Activated naive CD4-positive, alpha-beta T cell (primary cell): ENCODE results near the gene CA5A.
A peak's percentile ranks its signal among the peaks of the same experiment; 100 is the strongest.
"Not testable (repeated sequence)": the region's sequence is repeated elsewhere in the genome, so short reads cannot be mapped to it uniquely, and the experiment has no call there.

Experiments
- DNase-seq, 4 experiments: peaks; one replicate each; lab custom pipeline; 2025; lab: John Stamatoyannopoulos, UW

Gene CA5A

DNA sequence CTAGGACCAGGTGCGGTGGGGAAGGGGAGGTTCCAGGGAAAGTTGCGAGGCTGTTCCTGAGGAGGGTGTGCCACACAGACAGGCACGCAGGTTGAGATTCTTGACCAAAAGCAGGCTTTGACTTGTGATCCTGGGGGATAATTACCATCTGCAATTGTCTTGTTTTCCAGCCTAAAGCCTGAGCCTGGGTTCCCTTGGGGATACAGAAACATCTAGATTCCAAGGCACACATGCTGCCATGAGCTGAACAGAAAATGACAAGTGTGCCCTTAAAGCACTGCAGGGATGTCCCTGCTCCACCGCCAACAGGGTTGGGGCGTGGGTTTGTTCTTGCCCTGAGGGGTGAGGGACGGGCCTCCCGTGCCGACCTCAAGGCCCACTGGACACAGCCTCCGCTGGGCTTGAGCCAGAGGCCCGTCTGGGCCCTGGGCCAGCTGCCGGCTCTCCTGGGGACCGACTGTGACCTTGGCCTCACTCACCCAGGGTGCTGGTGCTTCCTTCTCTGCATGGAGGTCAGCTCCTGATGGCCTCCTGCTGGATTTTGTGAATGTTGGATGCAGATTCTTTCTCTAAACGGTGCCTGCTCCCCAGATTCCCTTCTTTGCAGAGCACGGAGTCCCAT is 14.0 kb downstream of the CA5A start:
- DNase-seq, result no peak

DNA sequence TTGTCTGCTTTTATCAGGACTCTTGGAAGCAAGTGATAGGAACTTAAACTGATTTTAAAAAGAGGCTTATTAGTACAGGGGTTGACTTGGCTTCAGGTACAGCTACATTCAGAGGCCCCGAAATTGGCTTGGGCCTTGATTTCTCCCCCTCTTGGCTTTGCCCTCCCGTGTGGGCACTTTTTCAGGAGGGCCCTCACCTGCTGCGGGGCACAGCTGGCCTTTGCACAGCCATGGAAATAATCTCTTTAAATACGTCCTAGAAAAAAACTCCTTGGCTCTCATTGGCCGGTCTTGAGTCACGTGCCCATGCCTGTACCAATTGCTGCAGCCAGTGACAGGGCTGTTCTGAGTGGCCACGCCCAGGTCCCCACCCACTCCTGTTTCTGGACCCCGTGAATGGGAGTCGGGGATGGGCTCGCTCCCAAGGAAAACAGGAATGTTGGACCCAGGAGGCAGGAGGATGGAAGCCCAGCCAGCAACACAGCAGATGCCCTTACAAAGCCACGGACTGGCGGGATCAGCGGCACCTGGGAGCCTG is 15.0 kb downstream of the CA5A start:
- no peak for DNase-seq

DNA sequence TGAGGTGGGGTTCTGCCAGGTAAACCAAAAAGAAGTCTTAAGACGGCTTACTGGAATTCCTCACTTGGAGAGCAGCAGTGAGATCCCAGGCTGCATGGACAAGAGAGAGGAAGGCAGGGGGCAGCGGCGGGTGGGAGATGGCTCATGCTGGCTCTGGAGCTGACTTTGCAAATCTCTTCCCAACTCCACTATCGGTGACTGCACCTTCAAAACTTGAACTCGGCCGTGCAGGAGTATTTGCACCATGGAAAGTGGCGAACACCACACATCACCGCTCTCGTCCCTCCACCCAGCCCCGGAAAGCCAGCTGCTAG is 16.7 kb downstream of the CA5A start:
- DNase-seq, result no peak

DNA sequence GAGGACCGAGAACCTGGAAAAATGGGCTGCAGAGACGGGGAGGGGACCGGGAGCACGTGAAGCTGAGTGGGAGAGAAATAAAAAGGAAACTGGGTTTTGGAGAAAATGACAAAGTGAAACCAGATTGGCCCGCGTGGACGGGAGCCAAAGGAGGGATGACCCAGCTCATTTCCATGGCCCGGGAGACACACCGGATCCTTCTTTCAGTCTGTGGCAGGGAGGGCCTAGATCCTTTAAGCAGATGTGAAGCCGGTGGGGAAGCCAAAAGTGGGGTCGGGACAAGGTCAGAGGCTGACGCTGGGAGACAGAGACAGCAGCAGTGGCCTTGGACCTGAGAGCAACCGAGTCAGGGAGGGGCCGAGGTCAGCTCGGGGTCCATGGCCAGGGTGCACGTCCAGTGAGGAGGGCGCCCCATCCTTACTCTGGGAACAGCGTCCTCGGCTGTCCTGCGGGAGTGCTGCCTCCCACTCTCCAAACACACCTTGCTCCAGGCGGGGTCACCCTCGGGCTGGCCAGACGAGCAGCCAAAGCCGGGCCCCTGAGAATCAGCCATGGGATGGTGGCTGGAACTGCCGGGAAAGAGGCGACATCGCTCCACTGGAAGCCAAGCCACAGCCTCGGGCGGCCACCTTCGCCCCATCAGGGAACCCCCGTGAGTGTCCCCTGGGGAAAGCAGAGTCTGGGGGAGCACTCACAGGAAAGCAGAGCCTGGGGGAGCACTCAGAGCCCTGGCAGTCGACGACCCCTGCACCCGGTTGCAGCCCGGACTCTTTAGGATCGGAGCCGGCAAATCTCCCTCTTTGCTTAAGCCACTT is 17.3 kb downstream of the CA5A start:
- DNase-seq, result no peak

DNA sequence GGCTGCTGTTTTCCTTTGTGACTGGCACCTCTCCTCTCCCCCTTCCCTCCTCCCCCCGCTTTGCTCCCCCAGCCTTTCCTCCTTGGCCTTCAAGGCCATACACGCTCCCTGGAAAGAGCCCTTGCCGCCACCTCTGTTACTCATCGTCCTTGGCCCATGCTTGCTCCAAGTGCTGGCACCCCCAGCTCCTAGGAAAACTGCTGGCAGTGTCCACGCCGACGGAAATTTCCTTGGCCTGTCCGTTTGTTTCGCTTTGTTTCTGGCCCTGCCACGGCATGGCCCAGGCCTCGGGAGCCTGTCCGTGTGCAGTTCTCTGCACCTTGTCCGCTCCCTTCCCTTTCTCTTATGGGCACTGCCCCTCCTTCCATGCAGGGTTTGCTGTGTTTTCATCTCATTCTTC is 18.0 kb downstream of the CA5A start:
- no peak for DNase-seq

DNA sequence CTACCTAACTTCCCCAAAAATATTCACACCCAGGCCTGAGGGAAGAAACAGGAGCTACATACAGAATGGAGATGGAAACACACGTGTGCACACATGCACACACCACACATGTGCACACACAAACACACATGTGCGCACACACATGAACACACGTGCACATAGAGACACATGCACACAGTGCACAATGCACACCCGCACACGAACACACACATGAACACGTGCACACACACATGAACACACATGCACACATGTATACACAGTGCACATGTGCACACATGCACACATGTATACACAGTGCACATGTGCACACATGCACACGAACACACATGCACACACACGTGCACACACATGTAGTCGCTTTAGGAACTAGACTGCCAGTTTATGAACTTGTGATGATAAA is 18.8 kb downstream of the CA5A start:
- DNase-seq, result no peak

DNA sequence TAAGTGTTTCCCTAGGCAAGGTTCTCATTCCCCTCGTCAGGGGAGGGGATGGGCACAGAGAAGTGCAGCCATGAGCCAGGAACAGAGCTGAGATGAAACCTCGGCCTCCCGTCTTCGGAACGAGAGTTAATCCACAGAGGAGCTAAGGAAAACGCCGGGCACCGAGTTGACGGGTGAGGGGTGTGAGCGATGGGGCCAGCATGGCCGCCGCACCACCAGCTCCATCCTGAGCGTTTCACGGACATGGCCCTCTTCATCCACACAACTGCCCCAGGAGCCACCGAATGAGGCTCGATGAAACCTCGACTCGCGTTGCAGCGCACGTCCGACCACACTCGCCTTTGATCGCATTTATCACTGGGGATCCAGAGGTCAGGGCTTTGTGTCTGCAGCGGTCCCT is 21.5 kb downstream of the CA5A start:
- no peak for DNase-seq

DNA sequence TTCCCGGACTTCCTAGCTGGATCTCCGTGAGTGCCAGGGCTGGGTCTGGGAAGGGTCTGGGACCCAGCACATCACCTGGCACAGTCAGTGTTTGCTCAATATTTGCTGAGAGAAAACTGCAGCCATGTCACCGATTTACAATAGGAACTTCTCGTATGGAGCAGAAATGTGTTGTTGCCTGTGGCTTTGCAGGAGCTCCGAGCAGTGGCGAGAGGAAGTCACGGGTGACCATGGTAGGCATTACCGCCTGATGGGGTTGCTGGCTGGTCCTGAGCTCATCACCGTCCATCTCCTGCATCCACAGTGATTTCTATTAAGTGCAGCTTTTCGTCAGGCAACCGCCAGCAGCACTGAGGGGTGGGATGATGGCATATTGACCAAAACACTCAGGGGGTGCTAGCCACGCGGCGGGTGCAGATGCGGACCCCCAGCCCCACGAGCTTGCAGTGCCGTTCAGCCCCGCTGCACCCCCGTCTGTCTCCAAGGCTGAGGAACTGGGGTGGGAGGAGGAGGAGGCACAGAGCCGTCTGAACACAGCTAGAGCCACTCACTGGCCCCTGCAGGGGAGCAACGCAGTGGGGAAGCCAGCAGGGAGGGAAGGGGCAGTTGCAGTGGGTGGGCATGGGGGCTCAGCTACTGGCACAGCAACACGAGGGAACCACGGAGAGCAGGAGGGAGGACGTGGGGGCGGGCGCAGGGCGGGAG is 22.2 kb downstream of the CA5A start:
- DNase-seq, result not testable (repeated sequence)

DNA sequence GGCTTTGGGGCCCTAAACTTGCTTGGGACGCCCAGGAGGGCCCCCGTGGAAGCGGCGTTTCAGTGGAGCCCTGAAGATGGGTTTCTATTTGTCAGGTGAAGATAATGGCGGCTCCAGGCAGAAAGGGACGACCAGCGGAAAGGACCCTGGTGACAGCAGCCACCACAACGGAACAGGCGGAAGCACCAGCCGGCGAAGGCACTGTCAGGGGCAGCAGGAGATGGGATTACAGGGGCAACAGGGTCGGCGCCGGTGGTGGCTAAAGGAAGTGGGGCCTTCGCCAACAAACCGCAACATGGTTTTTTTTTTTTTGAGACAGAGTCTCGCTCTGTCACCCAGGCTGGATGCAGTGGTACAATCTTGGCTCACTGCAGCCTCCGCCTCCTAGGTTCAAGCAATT is 23.6 kb downstream of the CA5A start:
- not testable (repeated sequence) for DNase-seq

DNA sequence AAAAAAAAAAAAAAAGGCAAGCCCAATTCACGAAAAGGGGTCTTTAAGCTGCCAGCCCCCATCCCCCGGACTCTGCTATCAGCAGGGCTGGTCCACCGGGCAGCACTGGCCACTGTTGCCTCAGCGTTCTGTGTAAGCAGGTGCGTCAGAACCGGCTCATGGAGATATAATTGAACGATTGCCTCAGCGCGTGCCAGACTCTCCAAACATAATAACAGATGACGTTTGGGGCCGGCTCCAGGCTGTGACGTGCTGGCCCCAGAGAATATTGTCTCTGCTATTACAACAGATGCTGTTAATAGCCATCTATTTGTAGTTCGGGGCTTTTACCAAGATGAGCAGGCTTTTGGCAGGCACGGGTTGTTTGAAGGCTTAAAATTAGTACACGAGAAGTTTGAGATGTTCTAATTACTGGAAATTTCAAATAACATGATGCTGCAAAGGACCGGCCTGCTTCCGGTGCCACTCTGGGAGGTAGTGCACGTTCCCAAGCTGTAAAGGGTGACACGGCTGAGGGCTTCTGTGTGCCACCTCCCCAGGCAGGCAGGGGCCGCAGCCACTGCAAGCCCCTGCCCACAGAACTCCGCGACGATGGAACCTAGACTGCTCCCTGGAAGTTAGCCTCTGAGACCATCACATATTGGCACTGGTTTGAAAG is 25.1 kb downstream of the CA5A start:
- not testable (repeated sequence) for DNase-seq

DNA sequence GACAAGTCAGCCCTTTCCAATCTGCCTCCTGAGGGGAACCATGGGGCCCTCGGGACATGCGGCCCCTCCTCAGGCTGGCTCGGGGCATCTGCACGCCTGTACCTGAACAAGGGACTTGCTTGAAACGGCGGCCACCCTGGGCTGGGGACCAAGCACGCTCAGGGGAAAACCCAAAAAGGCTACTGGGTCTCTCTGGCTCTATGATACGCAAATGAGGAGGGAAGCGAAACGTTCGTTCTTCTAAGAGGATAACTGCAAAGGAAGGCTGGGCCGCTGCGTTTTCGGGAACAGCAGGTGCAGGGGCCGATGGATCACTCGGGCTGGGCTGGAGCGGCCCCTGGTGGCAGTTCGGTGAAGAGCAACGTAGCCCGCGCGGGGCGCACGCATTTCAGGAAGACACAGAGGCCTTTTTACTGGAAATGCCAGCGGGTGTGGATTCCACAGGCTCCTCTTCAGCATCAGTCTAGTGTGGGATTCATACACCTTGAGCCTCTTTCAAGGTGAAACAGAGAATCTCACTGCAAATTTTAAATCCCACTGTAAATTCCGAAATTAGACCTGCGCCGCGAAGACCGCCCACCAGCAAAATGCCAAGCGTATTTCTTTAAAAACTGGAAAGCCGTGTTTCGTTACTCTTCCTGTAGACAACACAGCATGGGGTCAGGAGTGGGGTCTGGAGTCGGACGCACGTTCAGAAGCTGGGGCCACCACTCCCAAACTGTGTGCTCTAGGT is 27.0 kb downstream of the CA5A start:
- peak; percentile 69 to 84 (median 76) for DNase-seq

DNA sequence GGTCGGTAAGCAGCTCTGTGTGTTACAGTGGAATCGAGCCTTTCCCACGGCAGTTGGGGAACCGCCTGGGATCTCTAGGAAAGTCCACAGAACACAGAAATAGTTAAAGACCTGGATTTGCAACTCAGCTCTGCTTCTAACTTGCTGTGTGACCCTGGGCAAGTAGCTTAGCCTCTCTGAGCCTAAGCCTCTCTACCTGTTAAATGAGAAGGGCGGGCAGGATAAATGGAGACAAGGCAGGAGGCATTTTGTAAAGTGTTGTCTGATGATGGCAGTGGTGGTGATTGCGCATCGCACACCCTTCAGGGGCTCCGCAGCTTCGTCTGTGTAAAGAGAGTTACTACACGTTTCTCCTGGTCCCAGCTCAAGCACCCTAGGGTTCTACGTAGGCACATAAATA is 28.2 kb downstream of the CA5A start:
- DNase-seq, result not testable (repeated sequence)

DNA sequence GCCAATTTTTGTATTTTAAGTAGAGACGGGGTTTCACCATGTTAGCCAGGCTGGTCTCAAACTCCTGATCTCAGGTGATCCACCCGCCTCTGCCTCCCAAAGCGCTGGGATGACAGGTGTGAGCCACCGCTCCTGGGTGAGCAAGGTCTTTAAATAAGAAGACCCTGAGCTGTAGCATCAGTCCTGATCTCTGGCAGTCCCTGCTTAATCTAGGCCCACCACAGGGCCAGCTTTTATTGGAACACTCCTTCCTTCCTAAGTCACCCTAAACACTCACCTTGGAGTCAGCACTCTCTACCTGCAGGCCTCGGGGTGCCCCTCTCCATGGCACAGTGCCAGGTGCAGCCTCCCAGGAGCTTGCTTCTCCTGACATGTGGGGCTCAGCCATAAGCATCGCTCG is 30.8 kb downstream of the CA5A start:
- not testable (repeated sequence) for DNase-seq

DNA sequence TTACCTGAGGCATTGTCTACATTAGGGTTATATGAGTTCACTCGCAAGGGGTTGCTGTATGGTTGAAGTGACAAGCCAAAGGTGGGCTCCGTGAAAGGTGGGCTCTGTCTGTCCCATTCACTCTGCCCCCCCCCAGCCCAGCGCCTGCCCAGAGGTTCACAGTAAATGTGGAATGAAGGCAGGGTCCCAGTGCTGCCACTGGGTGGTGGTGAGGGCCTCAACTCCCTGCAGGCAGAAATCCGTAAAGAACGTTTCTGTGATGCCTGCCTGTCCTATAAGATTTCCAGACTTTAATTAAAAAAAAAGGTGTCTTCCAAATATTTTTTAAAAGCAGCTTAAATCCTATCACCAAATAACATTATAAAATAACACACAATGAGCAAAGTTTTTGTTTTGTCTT is 31.4 kb downstream of the CA5A start:
- DNase-seq, result not testable (repeated sequence)

DNA sequence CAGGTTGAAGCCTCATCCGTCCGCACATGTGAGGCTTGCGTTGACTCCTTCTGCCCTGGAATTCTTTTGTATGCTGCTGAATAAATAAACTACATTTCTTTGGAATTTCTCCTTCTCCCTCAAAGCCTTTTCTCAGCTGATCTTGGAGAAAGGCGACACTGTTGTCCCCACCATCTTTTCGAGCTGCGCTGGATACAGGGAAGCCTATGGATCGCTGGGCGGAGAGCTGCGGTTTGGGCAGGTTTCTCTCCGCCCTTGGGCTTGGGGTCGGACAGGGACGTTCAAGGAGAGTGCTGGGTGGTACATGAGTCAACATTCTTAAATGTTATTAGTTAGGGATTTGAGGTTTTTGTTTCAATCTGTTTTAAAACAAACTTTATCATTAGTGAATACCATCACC is 35.8 kb downstream of the CA5A start:
- not testable (repeated sequence) for DNase-seq

DNA sequence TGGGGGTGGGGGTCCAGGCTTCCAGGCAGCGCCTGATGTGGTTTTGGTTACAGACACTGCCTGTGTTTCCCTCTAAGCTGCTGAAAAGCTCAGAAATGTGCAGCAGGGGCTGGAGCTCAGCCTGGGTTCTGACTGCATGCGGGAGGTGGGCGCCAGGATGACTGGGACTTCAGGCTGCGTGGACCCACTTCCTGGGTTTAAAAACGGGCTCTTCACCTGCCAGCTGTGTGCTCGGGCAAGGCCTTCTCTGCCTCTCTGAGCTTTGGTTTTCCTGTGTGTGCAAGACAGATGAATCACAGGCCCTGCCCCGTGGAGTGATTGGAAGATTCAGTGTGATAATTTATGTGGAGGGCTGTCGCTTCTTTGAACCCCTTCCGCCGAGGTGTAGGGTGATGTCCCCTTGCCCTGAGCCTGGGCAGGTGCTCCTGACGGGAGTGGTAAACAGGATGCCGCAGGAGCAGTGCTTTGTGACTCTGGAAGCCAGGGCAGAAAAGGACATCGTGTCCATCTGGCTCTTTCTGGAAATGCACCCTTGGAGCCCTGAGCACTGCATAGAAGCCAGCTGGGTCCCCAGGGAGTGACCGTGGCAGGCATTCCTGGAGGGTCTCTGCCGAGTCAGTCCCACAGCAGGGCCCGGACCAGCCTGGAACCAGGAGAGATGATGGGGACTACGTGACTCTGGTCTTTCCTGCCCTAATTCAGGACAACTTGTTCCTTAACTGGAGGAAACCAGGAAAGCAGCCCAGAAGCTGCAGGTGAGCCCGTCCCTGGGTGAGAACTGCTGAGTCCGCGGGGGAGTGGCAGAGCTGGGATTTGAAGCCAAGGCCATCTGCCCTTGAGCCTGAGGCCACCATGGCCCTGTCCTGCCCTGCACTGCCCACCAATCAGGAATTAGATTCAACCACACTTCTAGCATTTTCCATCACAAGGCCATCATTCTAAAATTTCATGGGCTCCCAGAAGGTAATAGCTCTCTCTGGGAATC is 38.5 kb downstream of the CA5A start:
- peak in 2 of 4 experiments; percentile 24 to 27 for DNase-seq

DNA sequence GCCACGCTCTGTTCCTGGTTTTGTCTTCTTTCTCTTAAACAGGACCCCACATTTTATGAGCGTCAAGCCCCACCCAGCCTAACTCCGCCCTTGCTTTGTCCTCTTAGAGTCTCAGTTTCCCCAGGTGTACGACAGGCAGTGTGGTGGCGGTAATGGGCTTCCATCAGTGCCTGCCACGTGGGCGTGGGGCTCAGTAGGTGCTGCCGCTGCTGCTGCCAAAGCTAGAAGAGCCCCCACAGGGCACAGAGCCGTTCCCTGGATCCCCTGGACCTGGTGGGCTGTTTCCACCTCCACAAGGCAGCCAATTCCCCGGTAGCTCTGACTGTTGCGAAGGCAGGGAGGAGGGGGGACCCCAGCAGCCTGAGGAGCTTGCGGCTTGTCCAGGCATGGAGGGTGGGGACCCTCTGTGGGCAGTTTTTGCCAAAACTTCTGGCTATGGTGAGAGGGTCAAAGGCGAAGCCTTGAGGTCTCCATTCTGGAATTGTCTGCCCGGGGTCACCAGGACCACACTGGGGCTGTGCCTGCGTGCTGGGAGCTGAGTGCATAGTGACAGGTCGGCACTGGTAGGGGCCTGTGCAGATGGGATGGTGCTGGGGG is 39.3 kb downstream of the CA5A start:
- not testable (repeated sequence) for DNase-seq

DNA sequence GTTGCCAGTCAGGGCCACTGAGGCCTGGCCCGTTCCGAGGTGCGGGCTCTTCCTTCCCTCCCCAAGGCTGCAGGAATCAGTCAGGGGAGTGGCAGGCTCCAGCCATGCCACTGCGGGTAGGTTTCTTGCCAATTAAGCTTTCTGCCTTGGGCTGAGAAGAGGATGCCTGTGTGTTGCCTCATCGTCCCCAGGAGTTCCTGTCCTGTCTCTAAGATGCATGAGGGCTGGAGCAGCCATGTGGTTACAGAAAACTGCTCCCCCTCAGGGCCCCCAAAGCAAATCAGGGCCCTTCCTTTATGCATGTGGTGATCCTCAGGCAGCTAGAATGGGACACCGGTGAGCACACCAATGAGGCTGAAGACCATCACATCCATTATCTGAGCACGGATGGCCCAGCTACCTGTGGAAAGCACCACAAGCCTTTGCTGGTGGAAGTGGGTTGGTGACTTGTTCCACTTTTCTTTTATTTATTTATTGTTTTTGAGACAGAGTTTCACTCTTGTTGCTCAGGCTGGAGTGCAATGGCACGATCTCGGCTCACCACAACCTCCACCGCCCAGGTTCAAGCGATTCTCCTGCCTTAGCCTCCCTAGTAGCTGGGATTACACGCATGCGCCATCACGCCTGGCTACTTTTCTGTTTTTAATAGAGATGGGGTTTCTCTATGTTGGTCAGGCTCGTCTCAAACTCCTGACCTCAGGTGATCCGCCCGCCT is 40.0 kb downstream of the CA5A start:
- not testable (repeated sequence) for DNase-seq

DNA sequence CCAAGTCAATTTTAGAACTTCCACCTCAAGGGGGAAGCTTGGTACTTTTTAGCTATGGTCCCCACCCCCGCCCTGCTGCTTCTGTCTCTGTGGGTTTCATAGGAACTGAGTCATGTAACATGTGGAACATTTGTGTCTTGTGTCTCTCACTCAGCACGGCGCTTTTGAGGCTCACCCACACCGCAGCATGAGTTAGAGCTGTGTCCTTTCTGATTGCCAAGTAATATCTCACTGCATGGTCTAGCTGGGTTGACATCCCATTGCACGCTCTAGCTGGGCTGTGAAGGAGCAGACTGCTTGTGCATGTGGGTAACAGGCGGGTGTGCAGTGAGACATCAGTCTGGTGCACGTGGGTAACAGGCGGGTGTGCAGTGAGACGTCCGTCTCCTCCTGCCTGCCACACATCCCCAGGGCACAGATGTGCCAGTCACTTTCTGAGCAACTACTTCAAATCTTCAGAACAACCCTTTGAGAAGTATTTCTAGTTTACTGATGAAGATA is 40.6 kb downstream of the CA5A start:
- peak; percentile 23 to 56 (median 38) for DNase-seq
